SH-SY5Y (cell line): Measurements from ENCODE around the gene BBS9.

Source experiments
- GATA2 ChIP-seq: IDR thresholded peaks from 2 replicates; pipeline ENCODE4 v1.6.1; 2011; ENCODE audit warnings: mild to moderate bottlenecking, low read depth, low read length
- GATA3 ChIP-seq: IDR thresholded peaks from 2 replicates; pipeline ENCODE4 v1.6.1; 2011; ENCODE audit warnings: low read depth, mild to moderate bottlenecking, low read length, moderate library complexity

- TF ChIP-seq GATA2: no peak
- no peak for TF ChIP-seq GATA3
These were observed 56.4 kb downstream of the BBS9 start for GRCh38 chr7:33185786-33186185.
